Measurements from ENCODE around the gene BEND7.

DNA sequence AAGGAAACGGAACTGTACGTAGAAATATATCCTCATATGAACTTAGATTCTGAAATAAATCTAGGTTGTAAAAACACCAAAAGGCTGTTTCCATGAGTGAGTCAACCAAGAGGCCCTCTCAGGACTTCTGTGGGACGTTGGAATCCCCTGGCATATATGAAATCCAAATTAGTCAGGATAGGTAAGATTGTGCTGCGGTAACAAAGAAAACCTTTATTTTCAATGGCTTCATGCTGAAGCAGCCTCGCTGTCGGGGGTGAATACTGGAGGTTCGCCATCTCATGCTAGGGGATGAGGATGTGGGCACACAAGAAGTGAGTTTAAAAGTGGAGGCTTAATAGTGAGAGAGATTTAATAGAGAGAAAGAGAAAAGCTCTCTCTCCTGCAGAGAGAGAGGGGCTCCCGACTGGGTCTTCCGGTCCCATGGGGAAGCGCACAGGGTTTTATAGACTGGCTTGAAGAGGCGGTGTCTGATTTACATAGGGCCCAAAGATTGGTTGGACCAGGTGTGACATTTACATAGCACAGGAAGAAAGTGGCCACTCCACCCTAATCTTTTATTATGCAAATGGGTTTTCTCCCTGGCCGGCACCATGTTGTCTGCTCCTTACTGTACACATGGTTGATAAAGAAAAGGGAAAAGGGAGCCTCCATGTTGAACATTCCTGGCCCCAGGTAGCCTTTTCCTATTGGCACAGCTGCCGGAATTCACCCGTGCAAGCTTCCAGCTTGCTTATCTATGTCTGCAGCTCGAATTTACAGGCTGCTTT lies 128.4 kb downstream of the BEND7 start:
- TF ChIP-seq CTCF (IDR thresholded peaks at IDR 0.05; ENCODE audit: borderline replicate concordance, extremely low read depth, low read length, poor library complexity, severe bottlenecking) (no peak), EZH2 (IDR thresholded peaks at IDR 0.05; ENCODE audit: borderline replicate concordance, low read depth, low read length, severe bottlenecking) (no peak)
